MCF 10A (cell line): ENCODE data around the gene CBARP. TPM values are rescaled to one million over a fixed set of nuclear protein-coding genes. Genes with fewer than 3 reads are reported as not detected.

Experiments used
- BruUV-seq: library from RNA; stranded (reverse); fragments of 400-500 nt; replicated peaks from 2 replicates; lab custom pipeline; 2021; lab: Mats Ljungman, UMichigan
- CTCF ChIA-PET: fragments of 300-600 bp; sonication (Branson Sonifier 250); formaldehyde crosslinking; extraction: SDS; loops from one replicate; lab custom pipeline; 2021; ENCODE audit warnings: antibody characterized with exemption, inconsistent platforms; lab: Yijun Ruan, JAX
- POLR2A ChIA-PET: fragments of 300-600, 350-650 bp; sonication (Branson Sonifier 250); formaldehyde crosslinking; extraction: SDS; loops from one replicate; lab custom pipeline; 2020; ENCODE audit warnings: antibody characterized with exemption, inconsistent platforms; lab: Yijun Ruan, JAX
- DNase-seq: peaks from one replicate; pipeline ENCODE4 v3.0.0-alpha.2; 2018; ENCODE audit not compliant: unreplicated experiment
- H3K27ac Mint-ChIP-seq: one replicate; pipeline ENCODE4 v1.8.0; 2022; ENCODE audit warnings: mild to moderate bottlenecking, low read depth, mixed read lengths; ENCODE audit not compliant: unreplicated experiment
- H3K27me3 Mint-ChIP-seq: one replicate; pipeline ENCODE4 v1.8.0; 2022; ENCODE audit warnings: mixed read lengths; ENCODE audit not compliant: insufficient read depth, unreplicated experiment
- H3K36me3 Mint-ChIP-seq: one replicate; pipeline ENCODE4 v1.8.0; 2022; ENCODE audit warnings: mild to moderate bottlenecking, moderate library complexity, mixed read lengths; ENCODE audit not compliant: insufficient read depth, unreplicated experiment
- H3K4me1 Mint-ChIP-seq: one replicate; pipeline ENCODE4 v1.8.0; 2022; ENCODE audit warnings: mixed read lengths; ENCODE audit not compliant: insufficient read depth, unreplicated experiment
- H3K4me3 Mint-ChIP-seq: one replicate; pipeline ENCODE4 v1.8.0; 2022; ENCODE audit warnings: mild to moderate bottlenecking, moderate library complexity, mixed read lengths; ENCODE audit not compliant: unreplicated experiment
- H3K9me3 Mint-ChIP-seq: one replicate; pipeline ENCODE4 v1.8.0; 2022; ENCODE audit warnings: mixed read lengths; ENCODE audit not compliant: unreplicated experiment
- intact Hi-C: fragments of 100-400 bp; cut with micrococcal nuclease; formaldehyde crosslinking; loops from 2 replicates; pipeline ENCODE4 v1.14.1; 2022
- total RNA-seq: library from RNA; stranded (reverse); gene quantifications from 2 replicates; pipeline ENCODE4 v1.2.3, GENCODE V29; 2022
- TF ChIP-seq, protein P1 (sequence below): fragments of 200-600 bp; IDR thresholded peaks from one replicate; pipeline ENCODE4 v1.8.0; 2022; ENCODE audit warnings: antibody characterized with exemption, mild to moderate bottlenecking; ENCODE audit not compliant: unreplicated experiment

The CBARP gene
- total RNA-seq, 1 experiment from 2014 or later = 7.0 TPM

DNA sequence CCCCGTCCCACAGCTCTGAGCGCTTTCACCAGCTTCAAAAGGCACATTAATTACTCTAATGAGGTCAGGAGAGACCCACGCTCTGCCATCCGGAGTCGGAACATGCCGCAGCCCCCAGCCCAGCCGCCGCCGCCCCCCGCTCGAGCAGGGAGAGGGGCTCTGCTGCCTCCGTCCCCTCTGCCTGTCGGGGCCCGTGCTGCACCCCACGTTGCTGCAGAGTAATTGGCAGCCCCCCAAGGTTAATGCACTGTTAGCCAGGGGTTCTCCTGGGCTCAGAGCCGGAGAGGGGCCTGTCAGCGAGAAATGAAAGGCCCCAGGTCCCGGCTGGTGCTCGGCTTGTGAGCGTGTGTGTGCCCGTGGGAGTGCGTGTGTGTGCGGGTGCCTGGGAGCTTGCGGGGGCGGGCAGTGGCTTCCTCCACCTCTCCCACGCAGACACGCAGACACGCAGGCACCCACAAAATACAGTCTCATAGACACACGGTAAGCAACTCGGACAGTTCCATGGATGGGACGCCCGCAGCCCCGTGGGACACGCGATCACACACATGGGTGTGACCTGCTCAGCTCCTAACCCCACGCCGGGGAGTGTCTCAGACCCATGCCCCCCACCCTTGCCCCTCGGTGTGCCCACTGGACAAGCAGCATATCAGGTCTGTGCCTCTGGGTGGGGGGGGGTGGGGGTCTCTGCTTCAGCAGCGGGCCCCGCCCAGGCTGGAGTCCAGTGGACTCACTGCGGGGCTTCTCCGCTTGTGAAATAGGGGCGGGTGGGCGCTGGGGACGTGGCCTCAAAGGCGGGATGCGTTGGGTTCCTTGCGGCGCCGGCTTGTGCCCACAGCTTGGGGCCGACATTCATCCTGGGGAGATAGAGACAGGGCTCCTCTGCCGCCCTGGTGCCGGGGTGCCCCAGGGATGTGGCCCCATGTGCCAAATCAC lies 43.1 kb upstream of the CBARP start:
- Mint-ChIP-seq H3K27ac (no peak overlapping the region), H3K36me3 (peaks cover 19% of the 10 kb centered on the region), H3K9me3 (no peaks in the 10 kb centered on the region), H3K4me3 (no peak overlapping the region), H3K27me3 (peaks cover 17% of the 10 kb centered on the region), H3K4me1 (peaks cover 11% of the 10 kb centered on the region)
- TF ChIP-seq, protein P1, sequence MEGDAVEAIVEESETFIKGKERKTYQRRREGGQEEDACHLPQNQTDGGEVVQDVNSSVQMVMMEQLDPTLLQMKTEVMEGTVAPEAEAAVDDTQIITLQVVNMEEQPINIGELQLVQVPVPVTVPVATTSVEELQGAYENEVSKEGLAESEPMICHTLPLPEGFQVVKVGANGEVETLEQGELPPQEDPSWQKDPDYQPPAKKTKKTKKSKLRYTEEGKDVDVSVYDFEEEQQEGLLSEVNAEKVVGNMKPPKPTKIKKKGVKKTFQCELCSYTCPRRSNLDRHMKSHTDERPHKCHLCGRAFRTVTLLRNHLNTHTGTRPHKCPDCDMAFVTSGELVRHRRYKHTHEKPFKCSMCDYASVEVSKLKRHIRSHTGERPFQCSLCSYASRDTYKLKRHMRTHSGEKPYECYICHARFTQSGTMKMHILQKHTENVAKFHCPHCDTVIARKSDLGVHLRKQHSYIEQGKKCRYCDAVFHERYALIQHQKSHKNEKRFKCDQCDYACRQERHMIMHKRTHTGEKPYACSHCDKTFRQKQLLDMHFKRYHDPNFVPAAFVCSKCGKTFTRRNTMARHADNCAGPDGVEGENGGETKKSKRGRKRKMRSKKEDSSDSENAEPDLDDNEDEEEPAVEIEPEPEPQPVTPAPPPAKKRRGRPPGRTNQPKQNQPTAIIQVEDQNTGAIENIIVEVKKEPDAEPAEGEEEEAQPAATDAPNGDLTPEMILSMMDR = no peak
- intact Hi-C loops = loop anchor here (5.0 kb wide), 1 partner anchor 81 kb away; no protein-coding TSS in a partner anchor
- BruUV-seq = no TSS peak
- POLR2A ChIA-PET = no interaction called here
- CTCF ChIA-PET = interaction anchor here (1.3 to 1.7 kb wide), 4 partner anchors 31 to 108 kb away, joined by 3 to 8 read pairs (median 4); no protein-coding TSS in a partner anchor
- no peak for DNase-seq

DNA sequence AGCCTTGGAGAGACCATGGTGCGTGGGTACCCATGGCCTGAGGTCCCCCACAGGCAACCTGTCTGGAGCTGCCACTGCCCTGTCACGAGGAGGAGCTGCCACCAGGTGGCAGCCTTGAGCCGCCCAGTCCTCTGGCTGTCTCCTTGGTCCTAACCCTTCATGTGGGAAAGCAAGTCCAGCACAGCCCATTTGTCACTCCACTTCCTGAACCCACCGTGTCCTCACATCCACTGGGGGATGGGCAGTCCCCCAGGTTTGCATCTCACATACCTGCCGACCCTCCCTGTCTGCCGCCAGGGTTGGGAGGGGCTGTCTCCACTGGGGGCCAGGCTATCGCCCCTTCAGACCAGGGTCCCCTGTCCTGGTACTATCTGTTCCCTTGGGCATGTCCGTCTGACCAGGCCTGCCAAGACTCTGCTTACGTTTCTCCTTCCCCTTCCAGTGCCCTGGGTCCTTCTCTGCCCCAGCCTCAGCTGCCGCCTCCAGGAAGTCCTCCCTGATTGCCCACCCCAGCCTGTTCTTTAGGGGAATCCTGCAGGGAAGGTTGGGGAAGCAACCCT lies 42.1 kb upstream of the CBARP start:
- Mint-ChIP-seq H3K27ac (no peak overlapping the region), H3K27me3 (peaks cover 11% of the 10 kb centered on the region), H3K9me3 (no peaks in the 10 kb centered on the region), H3K4me3 (no peak overlapping the region), H3K36me3 (peaks cover 29% of the 10 kb centered on the region), H3K4me1 (peaks cover 11% of the 10 kb centered on the region)
- CTCF ChIA-PET = interaction anchor here (0.6 to 1.7 kb wide), 13 partner anchors 13 to 192 kb away, joined by 3 to 8 read pairs (median 4); no protein-coding TSS in a partner anchor
- intact Hi-C loops = loop anchor here (2.0 to 10.0 kb wide), 4 partner anchors 82 to 232 kb away; partner anchors contain the start of genes ADAMTSL5, NDUFS7 and RPS15
- POLR2A ChIA-PET = interaction anchor here (0.6 to 1.2 kb wide), 3 partner anchors 11 to 81 kb away, joined by 3 to 4 read pairs (median 4); partner anchors contain the start of gene CIRBP
- no TSS peak for BruUV-seq
- DNase-seq = peak; percentile 83
- TF ChIP-seq, protein P1 = peak; percentile 86

DNA sequence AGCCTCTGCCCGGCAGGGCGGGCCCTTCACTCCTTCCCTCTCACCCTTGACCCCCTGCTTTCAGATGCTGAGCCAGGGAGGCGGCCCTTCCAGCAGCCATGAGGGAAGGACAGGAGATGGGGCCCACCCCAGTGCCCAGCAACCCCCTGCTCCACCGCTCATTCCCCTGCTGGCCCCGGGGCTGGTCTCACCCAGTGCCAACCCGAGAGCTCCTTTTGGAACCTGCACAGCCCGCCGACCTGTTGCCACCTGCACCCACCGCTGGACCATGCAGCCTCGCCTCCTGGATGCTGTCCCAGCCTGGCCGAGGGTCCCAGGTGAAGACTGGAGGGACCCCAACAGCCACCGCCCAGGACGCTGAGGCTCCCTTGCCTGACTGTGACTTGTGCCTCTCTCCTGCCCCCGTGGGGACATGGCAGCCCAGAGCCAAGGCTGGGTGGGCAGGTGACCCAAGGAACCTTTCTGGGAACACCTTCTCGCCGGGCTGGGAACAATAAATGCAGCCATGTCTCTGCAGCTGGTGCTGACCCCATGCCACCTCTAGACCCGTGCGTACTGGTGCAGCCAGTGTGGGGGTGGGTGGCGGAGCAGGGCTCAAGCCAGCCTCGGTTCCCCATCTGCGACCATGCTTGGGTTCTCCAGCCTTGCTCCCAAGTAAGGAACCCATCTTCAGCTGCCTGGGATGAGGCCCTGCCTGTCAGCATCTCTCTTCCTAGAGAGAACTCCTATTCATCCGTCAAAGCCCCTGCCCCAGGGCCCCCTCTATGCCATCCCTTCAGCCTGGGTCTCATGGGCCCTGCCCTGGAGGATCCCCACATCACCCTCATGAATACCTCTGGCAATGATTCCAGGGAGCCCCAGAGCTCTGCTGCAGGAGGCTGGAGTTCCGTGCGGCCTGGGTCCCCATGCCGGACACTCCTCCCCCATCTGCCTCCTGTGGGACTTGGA lies 41.2 kb upstream of the CBARP start:
- BruUV-seq = no TSS peak
- intact Hi-C loops = loop anchor here (2.0 to 10.0 kb wide), 3 partner anchors 106 to 233 kb away; partner anchors contain the start of genes ADAMTSL5, NDUFS7 and RPS15
- H3K27me3 Mint-ChIP-seq = peaks cover 3% of the 10 kb centered on the region
- H3K9me3 Mint-ChIP-seq = no peaks in the 10 kb centered on the region
- POLR2A ChIA-PET = interaction anchor here (0.9 to 1.2 kb wide), 2 partner anchors 10 to 82 kb away, joined by 4 read pairs; partner anchors contain the start of gene CIRBP
- H3K4me1 Mint-ChIP-seq = peaks cover 11% of the 10 kb centered on the region
- CTCF ChIA-PET = interaction anchor here (0.6 to 1.7 kb wide), 13 partner anchors 13 to 165 kb away, joined by 3 to 8 read pairs (median 4); no protein-coding TSS in a partner anchor
- DNase-seq = no peak
- no peak overlapping the region for H3K27ac Mint-ChIP-seq
- TF ChIP-seq, protein P1 = no peak
- H3K4me3 Mint-ChIP-seq = no peak overlapping the region
- H3K36me3 Mint-ChIP-seq = peaks cover 38% of the 10 kb centered on the region
